K562 (cell line): ENCODE measurements around the gene EZH2. TPM values are rescaled to one million over a fixed set of nuclear protein-coding genes. Genes with fewer than 3 reads are reported as not detected.
A peak's percentile ranks its signal among the peaks of the same experiment; 100 is the strongest.

Experiments
- BHLHE40 ChIP-seq: IDR thresholded peaks from 2 replicates; pipeline ENCODE4 v1.6.1; 2011; ENCODE audit warnings: low read length, improper control_type of control experiment
- EP300 ChIP-seq: IDR thresholded peaks from 2 replicates; pipeline ENCODE4 v1.6.1; 2012; ENCODE audit warnings: low read length, improper control_type of control experiment
- EZH2 ChIP-seq: IDR thresholded peaks from 2 replicates; pipeline ENCODE4 v1.6.1; 2012; ENCODE audit warnings: low read depth, mild to moderate bottlenecking, inconsistent platforms, low read length, borderline replicate concordance
- GATA2 ChIP-seq: sonication (generic); formaldehyde crosslinking; IDR thresholded peaks from 2 replicates; pipeline ENCODE4 v1.4.0; 2020; ENCODE audit warnings: mild to moderate bottlenecking, missing genetic modification reagents
- HMG20A ChIP-seq: fragments of 450-650 bp; formaldehyde crosslinking; conservative IDR thresholded peaks from 2 replicates; pipeline ENCODE4 v1.4.0; 2020; ENCODE audit warnings: mild to moderate bottlenecking, mixed read lengths
- HNRNPUL1 ChIP-seq: fragments of 200-400 bp; formaldehyde crosslinking; IDR thresholded peaks from 2 replicates; pipeline ENCODE4 v1.6.1; 2017; ENCODE audit warnings: low read length
- LARP7 ChIP-seq: fragments of 450-650 bp; IDR thresholded peaks from 2 replicates; pipeline ENCODE4 v1.6.1; 2016
- MYC ChIP-seq, 2 experiments: fragments of 250-450 bp in 1 of 2; sonication (Bioruptor Pico) in 1 of 2; IDR thresholded peaks; 2 replicates each; pipeline versions ENCODE4 v1.5.1 to v1.6.1; 2012 to 2021; ENCODE audit warnings: low read depth in 2 of 2, borderline replicate concordance in 1 of 2, improper control_type of control experiment in 1 of 2, low read length in 1 of 2, mild to moderate bottlenecking in 1 of 2, moderate library complexity in 1 of 2
- NCOA6 ChIP-seq: fragments of 450-650 bp; IDR thresholded peaks from 2 replicates; pipeline ENCODE4 v1.6.1; 2017; ENCODE audit warnings: mild to moderate bottlenecking
- NRF1 ChIP-seq, 2 experiments: fragments of 450-650 bp; IDR thresholded peaks in 1 of 2; conservative IDR thresholded peaks in 1 of 2; 2 replicates each; pipeline ENCODE4 v1.6.1; 2014; ENCODE audit warnings: mild to moderate bottlenecking in 2 of 2
- SPI1 ChIP-seq: IDR thresholded peaks from 2 replicates; pipeline ENCODE4 v1.6.1; 2011; ENCODE audit warnings: low read depth, low read length, control low read depth, borderline replicate concordance
- U2AF2 ChIP-seq: fragments of 200-400 bp; formaldehyde crosslinking; optimal IDR thresholded peaks from 2 replicates; pipeline ENCODE3; 2017; ENCODE audit warnings: low read depth, mild to moderate bottlenecking, low read length
- XRCC3 ChIP-seq: fragments of 450-650 bp; IDR thresholded peaks from 2 replicates; pipeline ENCODE4 v1.6.1; 2017; ENCODE audit warnings: mild to moderate bottlenecking, moderate library complexity
- ZNF12 ChIP-seq: sonication (generic); formaldehyde crosslinking; IDR thresholded peaks from 2 replicates; pipeline ENCODE4 v1.4.0; 2020; ENCODE audit warnings: mild to moderate bottlenecking, missing genetic modification reagents
- ZNF551 ChIP-seq: fragments of 250-450 bp; sonication (Bioruptor Pico); IDR thresholded peaks from 2 replicates; pipeline ENCODE4 v1.5.0; 2021; ENCODE audit warnings: mild to moderate bottlenecking, moderate library complexity
- ZNF668 ChIP-seq: fragments of 250-450 bp; sonication (Bioruptor Pico); IDR thresholded peaks from 2 replicates; pipeline ENCODE4 v1.8.0; 2022; ENCODE audit warnings: mild to moderate bottlenecking, inconsistent platforms
- ZNF785 ChIP-seq: fragments of 250-450 bp; sonication (Bioruptor Pico); IDR thresholded peaks from 2 replicates; pipeline ENCODE4 v1.4.0; 2020; ENCODE audit warnings: mild to moderate bottlenecking
- polyA plus RNA-seq, 8 experiments: library from polyadenylated mRNA; depleted of rRNA in 4 of 8; stranded (reverse) in 5 of 8; unstranded in 3 of 8; fragments of >200 nt; fragmentation: Nextera tagmentation in 2 of 8; fragmentation: Illumina TruSeq in 1 of 8; extraction: Ambion mirVana in 2 of 8; extraction: Trizol in 1 of 8; gene quantifications; 2 replicates each; pipeline versions ENCODE4 v1.2.1 to v1.2.3, GENCODE V29; 2011 to 2014; ENCODE audit warnings: inconsistent platforms in 1 of 8, missing spikeins in 1 of 8
- total RNA-seq, 7 experiments: library from RNA; depleted of rRNA in 6 of 7; stranded (reverse); fragments of >200 nt in 6 of 7; fragmentation: Illumina TruSeq in 2 of 7; extraction: Trizol in 2 of 7; gene quantifications; 2 replicates each; pipeline versions ENCODE4 v1.2.1 to v1.2.3, GENCODE V29; 2011 to 2021; ENCODE audit warnings: low replicate concordance in 1 of 7
- TF ChIP-seq, protein P1 (sequence below), 2 experiments: fragments of 450-650 bp in 1 of 2; sonication (generic) in 1 of 2; formaldehyde crosslinking in 1 of 2; IDR thresholded peaks; 2 replicates each; pipeline versions ENCODE4 v1.7.1 to v1.9.0; 2016 to 2022; ENCODE audit warnings: inconsistent platforms in 1 of 2, mild to moderate bottlenecking in 1 of 2, missing genetic modification reagents in 1 of 2
- TF ChIP-seq, protein P2 (sequence below): fragments of 250-450 bp; sonication (Bioruptor Pico); IDR thresholded peaks from 2 replicates; pipeline ENCODE4 v1.4.0; 2020; ENCODE audit warnings: mild to moderate bottlenecking

EZH2 gene
- total and polyA plus RNA-seq, 9 of the 15 experiments (the other 6 are each of a cell fraction or from before 2014, with no cell fraction given), result 48.7 to 175 (median 98.6) TPM

DNA sequence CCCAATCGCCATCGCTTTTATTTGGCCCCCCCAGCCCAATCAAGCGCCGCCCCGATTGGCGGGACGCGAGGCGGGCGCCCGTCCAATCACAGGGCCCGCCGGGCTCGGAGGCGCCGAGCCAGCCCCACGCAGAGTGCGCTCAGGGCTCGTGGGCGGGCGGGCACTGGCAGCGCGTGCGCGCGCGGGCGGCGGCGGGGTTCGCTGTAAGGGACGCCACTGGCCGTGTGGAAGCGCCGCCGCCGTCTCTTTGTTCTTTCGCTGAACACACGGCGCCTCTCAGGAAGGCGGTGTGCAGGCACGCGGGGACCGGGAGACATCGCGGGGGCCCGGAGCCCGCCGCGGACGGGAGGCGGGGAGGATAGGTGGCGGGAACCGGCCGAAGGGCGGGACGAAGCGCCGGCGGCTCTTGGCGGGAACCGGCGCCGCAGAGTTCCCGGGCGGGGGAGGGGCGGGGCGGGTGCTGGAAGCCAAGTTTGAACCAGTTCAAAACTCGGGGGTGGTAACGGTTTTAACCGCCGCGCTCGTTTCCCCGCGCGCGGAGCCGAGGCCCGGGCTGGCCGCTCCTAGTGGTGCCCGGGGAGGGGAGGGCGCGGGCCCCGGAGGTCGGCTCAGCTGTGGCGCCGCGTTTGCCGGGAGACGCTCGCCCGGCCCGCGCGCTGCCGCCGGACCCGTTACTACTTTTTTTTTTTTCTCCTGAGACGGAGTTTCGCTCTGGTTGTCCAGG, 370 bp upstream of the EZH2 start (continued):
- TF ChIP-seq, protein P1, sequence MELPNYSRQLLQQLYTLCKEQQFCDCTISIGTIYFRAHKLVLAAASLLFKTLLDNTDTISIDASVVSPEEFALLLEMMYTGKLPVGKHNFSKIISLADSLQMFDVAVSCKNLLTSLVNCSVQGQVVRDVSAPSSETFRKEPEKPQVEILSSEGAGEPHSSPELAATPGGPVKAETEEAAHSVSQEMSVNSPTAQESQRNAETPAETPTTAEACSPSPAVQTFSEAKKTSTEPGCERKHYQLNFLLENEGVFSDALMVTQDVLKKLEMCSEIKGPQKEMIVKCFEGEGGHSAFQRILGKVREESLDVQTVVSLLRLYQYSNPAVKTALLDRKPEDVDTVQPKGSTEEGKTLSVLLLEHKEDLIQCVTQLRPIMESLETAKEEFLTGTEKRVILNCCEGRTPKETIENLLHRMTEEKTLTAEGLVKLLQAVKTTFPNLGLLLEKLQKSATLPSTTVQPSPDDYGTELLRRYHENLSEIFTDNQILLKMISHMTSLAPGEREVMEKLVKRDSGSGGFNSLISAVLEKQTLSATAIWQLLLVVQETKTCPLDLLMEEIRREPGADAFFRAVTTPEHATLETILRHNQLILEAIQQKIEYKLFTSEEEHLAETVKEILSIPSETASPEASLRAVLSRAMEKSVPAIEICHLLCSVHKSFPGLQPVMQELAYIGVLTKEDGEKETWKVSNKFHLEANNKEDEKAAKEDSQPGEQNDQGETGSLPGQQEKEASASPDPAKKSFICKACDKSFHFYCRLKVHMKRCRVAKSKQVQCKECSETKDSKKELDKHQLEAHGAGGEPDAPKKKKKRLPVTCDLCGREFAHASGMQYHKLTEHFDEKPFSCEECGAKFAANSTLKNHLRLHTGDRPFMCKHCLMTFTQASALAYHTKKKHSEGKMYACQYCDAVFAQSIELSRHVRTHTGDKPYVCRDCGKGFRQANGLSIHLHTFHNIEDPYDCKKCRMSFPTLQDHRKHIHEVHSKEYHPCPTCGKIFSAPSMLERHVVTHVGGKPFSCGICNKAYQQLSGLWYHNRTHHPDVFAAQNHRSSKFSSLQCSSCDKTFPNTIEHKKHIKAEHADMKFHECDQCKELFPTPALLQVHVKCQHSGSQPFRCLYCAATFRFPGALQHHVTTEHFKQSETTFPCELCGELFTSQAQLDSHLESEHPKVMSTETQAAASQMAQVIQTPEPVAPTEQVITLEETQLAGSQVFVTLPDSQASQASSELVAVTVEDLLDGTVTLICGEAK (IDR thresholded peaks at IDR 0.05), result no peak
- TF ChIP-seq, protein P1 (CRISPR knock-in tag; IDR thresholded peaks at IDR 0.05), result 0 out of 2 replicates have a peak, but pooled peaks have one; percentile 50
- no peak for TF ChIP-seq ZNF12
- TF ChIP-seq HMG20A (CRISPR knock-in tag), result no peak
- TF ChIP-seq EP300, result peak; percentile 81
- no peak for TF ChIP-seq LARP7
- TF ChIP-seq NRF1 (conservative IDR thresholded peaks at IDR 0.05 in 1 of 2, IDR thresholded peaks at IDR 0.05 in 1 of 2), result peak; percentile 94 to 95
- no peak for TF ChIP-seq SPI1
- no peak for TF ChIP-seq HNRNPUL1
- TF ChIP-seq ZNF551 (CRISPR knock-in tag), result no peak
- no peak for TF ChIP-seq NCOA6
- no peak for TF ChIP-seq GATA2
- peak; percentile 23 for TF ChIP-seq BHLHE40
- peak; percentile 95 for TF ChIP-seq MYC (IDR thresholded peaks at IDR 0.05; ENCODE audit: low read depth, low read length)
- no peak for TF ChIP-seq MYC (CRISPR knock-in tag; IDR thresholded peaks at IDR 0.05; ENCODE audit: borderline replicate concordance, low read depth)
- no peak for TF ChIP-seq ZNF785 (CRISPR knock-in tag)
- TF ChIP-seq XRCC3, result no peak
- no peak for TF ChIP-seq ZNF668 (CRISPR knock-in tag)
- no peak for TF ChIP-seq EZH2
- no peak for TF ChIP-seq U2AF2
- TF ChIP-seq, protein P2, sequence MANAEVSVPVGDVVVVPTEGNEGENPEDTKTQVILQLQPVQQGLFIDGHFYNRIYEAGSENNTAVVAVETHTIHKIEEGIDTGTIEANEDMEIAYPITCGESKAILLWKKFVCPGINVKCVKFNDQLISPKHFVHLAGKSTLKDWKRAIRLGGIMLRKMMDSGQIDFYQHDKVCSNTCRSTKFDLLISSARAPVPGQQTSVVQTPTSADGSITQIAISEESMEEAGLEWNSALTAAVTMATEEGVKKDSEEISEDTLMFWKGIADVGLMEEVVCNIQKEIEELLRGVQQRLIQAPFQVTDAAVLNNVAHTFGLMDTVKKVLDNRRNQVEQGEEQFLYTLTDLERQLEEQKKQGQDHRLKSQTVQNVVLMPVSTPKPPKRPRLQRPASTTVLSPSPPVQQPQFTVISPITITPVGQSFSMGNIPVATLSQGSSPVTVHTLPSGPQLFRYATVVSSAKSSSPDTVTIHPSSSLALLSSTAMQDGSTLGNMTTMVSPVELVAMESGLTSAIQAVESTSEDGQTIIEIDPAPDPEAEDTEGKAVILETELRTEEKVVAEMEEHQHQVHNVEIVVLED (CRISPR knock-in tag), result peak; percentile 81
